ENCODE measurements around the gene OTUD3.
"Not testable (repeated sequence)": the region's sequence is repeated elsewhere in the genome, so short reads cannot be mapped to it uniquely, and the experiment has no call there.

OTUD3 gene

DNA sequence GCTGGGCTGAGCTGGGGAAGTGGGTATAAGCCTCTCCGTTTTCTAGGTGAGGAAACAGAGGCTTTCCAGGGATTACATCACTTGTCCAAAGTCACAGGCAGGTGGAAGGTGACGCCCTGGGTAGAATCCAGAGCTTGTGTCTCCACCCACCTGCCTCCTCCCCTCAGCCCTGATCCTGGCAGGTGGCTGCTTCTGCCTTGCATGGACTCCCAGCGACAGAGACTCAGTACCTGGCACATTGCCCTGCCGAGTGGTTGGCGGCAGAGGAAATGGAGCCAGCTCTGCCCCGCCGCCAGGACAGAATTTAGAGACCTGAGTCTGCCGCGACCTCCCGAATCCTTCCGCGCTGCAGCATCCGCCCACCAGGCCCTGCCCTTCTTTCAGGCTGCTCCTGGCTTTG is 39.1 kb downstream of the OTUD3 start:
- DNase-seq, result no peak

DNA sequence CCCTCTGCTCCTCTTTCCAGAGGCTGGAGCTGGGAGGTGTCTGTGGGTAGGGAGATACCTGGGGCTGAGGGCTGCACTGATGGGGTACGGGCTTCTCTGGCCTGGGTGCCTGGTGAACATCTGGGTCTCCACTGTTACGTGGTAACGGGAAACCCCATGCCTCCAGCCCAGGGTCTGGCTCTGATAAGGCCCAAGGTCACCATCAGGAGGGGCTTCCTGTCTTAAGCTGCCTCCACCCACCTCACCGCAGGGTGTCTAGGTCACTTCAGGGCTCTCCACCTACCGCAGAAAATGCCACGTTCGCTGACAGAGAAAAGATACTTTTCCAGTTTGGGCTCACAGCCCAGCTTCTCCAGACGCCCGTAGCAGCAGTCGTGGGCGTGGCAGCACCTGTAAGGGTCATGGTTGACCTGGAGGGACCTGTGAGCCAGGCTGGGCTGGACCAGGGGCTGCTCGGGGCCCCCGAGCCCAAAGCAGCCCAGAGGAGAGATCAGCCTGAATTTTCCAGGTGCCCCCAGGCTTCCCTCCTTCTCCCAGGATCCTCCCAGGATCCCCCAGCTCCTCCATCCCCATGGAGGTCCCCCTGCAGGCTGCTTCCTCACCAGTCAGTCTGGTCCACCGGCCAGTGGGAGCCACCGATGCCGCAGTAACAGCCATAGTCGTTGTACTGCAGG is 40.0 kb downstream of the OTUD3 start:
- no peak for DNase-seq

GRCh38 chr1:19923137-19923952 is 41.1 kb downstream of the OTUD3 start, which contains the start of gene PLA2G2E:
PLA2G2E (minus strand) TSS chr1:19923617; CDS start chr1:19923559, 58 bp downstream.
- no peak for DNase-seq

GRCh38 chr1:19923953-19924346 is 41.8 kb downstream of the OTUD3 start:
- no peak for DNase-seq

GRCh38 chr1:19925342-19926070 is 43.3 kb downstream of the OTUD3 start:
- DNase-seq, result no peak

GRCh38 chr1:19926296-19927129 is 44.3 kb downstream of the OTUD3 start:
- no peak for DNase-seq

GRCh38 chr1:19927130-19927421 is 44.9 kb downstream of the OTUD3 start:
- not testable (repeated sequence) for DNase-seq

- no peak for DNase-seq
These were observed 50.7 kb downstream of the OTUD3 start for GRCh38 chr1:19932866-19933265.

- DNase-seq, result no peak
These were observed 52.1 kb downstream of the OTUD3 start for GRCh38 chr1:19934336-19934735.

- no peak for DNase-seq
These were observed 54.0 kb downstream of the OTUD3 start for GRCh38 chr1:19936061-19936750.

DNA sequence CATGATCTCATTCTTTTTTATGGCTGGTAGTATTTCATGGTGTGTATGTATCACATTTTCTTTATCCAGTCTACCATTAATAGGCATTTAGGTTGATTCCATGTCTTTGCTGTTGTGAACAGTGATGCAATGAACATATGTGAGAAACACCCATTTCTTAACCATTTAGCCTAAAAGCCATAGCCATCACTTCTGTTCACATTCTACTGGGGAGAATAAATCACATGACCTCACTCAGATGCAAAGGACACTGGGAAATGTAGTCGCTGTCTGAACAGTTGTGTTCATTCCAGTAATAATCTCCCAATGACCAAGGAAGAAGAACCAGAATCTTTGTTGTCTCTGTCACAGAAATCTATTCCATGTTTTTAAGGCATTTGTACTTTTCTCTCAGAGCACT is 56.3 kb downstream of the OTUD3 start:
- DNase-seq, result no peak

DNA sequence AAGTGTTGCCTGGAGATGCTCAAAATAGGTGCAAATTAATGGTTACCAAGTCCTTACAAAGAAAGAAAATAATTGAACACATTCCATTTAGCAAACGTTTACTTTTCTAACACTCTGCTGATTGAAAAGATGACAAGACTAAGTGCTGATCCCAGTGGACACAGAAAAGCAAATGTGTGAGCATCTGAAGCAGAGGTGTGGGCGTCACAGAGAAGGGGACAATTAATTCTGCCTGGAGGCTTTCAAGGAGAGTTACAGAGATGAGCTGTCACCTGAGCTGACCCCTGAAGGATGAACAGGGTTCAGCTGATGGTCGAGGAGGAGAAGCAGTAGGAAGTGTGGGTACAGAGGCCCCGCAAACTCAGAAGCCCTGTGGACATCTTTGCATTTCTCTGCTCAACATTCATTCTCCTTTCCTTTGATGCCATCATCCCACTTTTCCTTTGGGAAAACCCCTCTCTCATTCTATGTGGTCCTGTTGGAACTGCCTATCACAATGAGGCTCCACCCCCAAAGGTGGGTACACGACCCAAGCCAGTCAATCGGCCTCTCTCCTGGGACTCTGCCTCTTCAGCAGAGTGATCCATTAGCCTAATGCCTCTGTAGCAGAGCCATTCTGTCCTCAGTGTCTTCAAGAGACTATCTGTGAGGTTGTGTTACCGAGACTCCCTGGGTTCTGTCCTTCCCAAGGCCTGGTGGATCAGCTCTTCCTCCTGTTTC is 58.5 kb downstream of the OTUD3 start:
- no peak for DNase-seq

- no peak for DNase-seq
These were observed 59.0 kb downstream of the OTUD3 start for GRCh38 chr1:19941206-19941568.

DNA sequence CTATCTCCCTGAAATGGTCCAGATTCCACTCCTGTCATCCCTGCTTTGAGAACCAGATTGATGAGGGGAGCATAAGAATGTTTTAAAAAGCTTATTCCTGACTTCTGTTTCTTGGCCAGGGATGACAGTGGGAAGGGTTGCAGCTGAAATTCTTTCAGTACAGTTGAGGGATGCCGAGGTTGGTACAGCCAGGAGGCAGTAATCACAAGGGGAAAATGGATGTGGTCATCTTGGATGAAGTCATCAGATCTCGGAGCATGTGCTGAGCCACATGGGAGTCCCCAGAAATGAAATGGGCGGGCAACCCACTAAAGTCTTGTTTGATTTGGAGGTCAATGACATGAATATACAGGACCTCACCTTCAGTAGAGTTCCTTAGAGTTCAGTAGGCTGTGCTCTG is 59.9 kb downstream of the OTUD3 start:
- no peak for DNase-seq

- no peak for DNase-seq
These were observed 60.5 kb downstream of the OTUD3 start for GRCh38 chr1:19942657-19943056.

GRCh38 chr1:19945914-19946313 is 63.7 kb downstream of the OTUD3 start:
- no peak for DNase-seq

DNA sequence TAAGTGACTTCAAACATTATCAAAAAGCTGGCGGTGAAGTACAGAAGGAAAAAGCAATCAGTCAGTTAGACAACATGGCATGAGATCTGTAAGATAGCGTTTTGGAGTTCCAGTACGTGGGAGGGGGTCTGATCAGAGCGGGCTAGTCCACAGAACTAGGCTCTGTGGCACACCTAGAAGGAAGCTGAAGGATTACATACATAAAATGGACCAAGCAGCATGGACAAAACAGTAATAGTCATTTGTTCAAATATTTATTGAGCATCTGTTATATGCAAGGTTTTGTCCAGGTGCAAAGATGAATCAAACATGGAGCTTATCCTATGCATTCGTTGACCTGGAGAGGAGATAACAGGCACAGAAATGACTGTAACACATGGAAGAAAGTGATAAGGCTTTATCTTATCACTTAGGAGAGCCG is 64.1 kb downstream of the OTUD3 start:
- DNase-seq, result no peak

- no peak for DNase-seq
These were observed 64.8 kb downstream of the OTUD3 start for GRCh38 chr1:19946971-19947370.

GRCh38 chr1:19949016-19949415 is 66.8 kb downstream of the OTUD3 start:
- DNase-seq, result no peak

GRCh38 chr1:19954059-19954458 is 71.9 kb downstream of the OTUD3 start:
- no peak for DNase-seq

GRCh38 chr1:19955534-19956170 is 73.5 kb downstream of the OTUD3 start:
- no peak for DNase-seq

Data from activated CD4-positive, alpha-beta T cell treated with anti-CD3 and anti-CD28 coated beads, Interleukin-2, amount 50 U/mL, for 4 hours (primary cell).